A549 treated with GW870086 at 1 μM for 4 hours (cell line): ENCODE measurements around the gene CCDC15. TPM values are rescaled to one million over a fixed set of nuclear protein-coding genes. Genes with fewer than 3 reads are reported as not detected.

Experiments
- total RNA-seq: library from RNA; stranded (reverse); fragments of 200-300 nt; extraction: Qiagen RNA extraction; gene quantifications from 5 replicates; pipeline ENCODE4 v1.2.3, GENCODE V29; 2022; ENCODE audit warnings: low read depth

Gene CCDC15
- 0.29 to 0.67 TPM (median 0.52 TPM) in 5 replicates for total RNA-seq

GRCh38 chr11:124953753-124954589, at the start of gene CCDC15:
Gene CCDC15, plus strand, starts transcription at chr11:124954202. Its CDS starts 531 bp downstream, at chr11:124954733.

GRCh38 chr11:124918950-124919349, 35.1 kb upstream of the CCDC15 start, which contains the start of gene HEPN1:
Gene HEPN1, plus strand, starts transcription at chr11:124919250.

GRCh38 chr11:124935548-124936514, 18.2 kb upstream of the CCDC15 start, which contains the start of gene HEPACAM:
Gene HEPACAM, minus strand, starts transcription at chr11:124936047. Its CDS starts 41 bp downstream, at chr11:124936006.

GRCh38 chr11:125062931-125063428, 109.0 kb downstream of the CCDC15 start, which contains the start of gene SLC37A2:
Gene SLC37A2, plus strand, starts transcription at chr11:125063305. Its CDS starts 63 bp downstream, at chr11:125063368.

Other genes with a start within 250 kb of the CCDC15 start
- gene NRGN, start 214.3 kb upstream of the CCDC15 start, total RNA-seq, result 6.1 to 11.4 TPM (median 9.6 TPM) in 5 replicates
- not detected in 5 replicates for gene VSIG2, start 201.9 kb upstream of the CCDC15 start, total RNA-seq
- gene ESAM, start 191.9 kb upstream of the CCDC15 start, total RNA-seq, result 12.0 to 17.2 TPM (median 13.7 TPM) in 5 replicates
- gene MSANTD2, start 153.8 kb upstream of the CCDC15 start, total RNA-seq, result 5.4 to 6.5 TPM (median 5.7 TPM) in 5 replicates
- 1.9 to 2.7 TPM (median 2.1 TPM) in 5 replicates for gene ROBO3, start 88.8 kb upstream of the CCDC15 start, total RNA-seq
- gene ROBO4, start 56.3 kb upstream of the CCDC15 start, total RNA-seq, result not detected in 5 replicates
- not detected in 5 replicates for gene HEPN1, start 35.0 kb upstream of the CCDC15 start, total RNA-seq
- not detected in 5 replicates for gene HEPACAM, start 18.2 kb upstream of the CCDC15 start, total RNA-seq
- 0.05 to 0.16 TPM (median 0.10 TPM) in 4 of 5 replicates, not detected in the other for gene SLC37A2, start 109.1 kb downstream of the CCDC15 start, total RNA-seq
- 21.1 to 24.7 TPM (median 22.4 TPM) in 5 replicates for gene TMEM218, start 157.4 kb downstream of the CCDC15 start, total RNA-seq
- 0.05 TPM in 1 of 5 replicates, not detected in the others for gene PKNOX2, start 210.5 kb downstream of the CCDC15 start, total RNA-seq